GM18861 (cell line): ENCODE results near the gene SMOC1.
"Not testable (repeated sequence)": the region's sequence is repeated elsewhere in the genome, so short reads cannot be mapped to it uniquely, and the experiment has no call there.

Experiments used
- ATAC-seq: cut with Tn5 transposase; IDR thresholded peaks from one replicate; pipeline ENCODE4 v1.9.1; 2021; ENCODE audit not compliant: unreplicated experiment

The SMOC1 gene

GRCh38 chr14:69896972-69897371 is 17.8 kb downstream of the SMOC1 start:
- ATAC-seq, result no peak

GRCh38 chr14:69900603-69901002 is 21.4 kb downstream of the SMOC1 start:
- no peak for ATAC-seq

- ATAC-seq, result no peak
Observed at GRCh38 chr14:69901113-69901951, 22.1 kb downstream of the SMOC1 start.

- not testable (repeated sequence) for ATAC-seq
Observed at GRCh38 chr14:69903046-69903445, 23.8 kb downstream of the SMOC1 start.

GRCh38 chr14:69904246-69904645 is 25.0 kb downstream of the SMOC1 start:
- ATAC-seq, result no peak

GRCh38 chr14:69906201-69906600 is 27.0 kb downstream of the SMOC1 start:
- ATAC-seq, result no peak

GRCh38 chr14:69909826-69910550 is 30.8 kb downstream of the SMOC1 start:
- ATAC-seq, result no peak

- ATAC-seq, result no peak
Observed at GRCh38 chr14:69910871-69911270, 31.7 kb downstream of the SMOC1 start.

GRCh38 chr14:69913686-69914085 is 34.5 kb downstream of the SMOC1 start:
- no peak for ATAC-seq

- no peak for ATAC-seq
Observed at GRCh38 chr14:69916396-69916795, 37.2 kb downstream of the SMOC1 start.

- ATAC-seq, result no peak
Observed at GRCh38 chr14:69917287-69917686, 38.1 kb downstream of the SMOC1 start.

- ATAC-seq, result no peak
Observed at GRCh38 chr14:69919815-69920214, 40.6 kb downstream of the SMOC1 start.

GRCh38 chr14:69921052-69921451 is 41.8 kb downstream of the SMOC1 start:
- no peak for ATAC-seq

GRCh38 chr14:69922198-69922597 is 43.0 kb downstream of the SMOC1 start:
- ATAC-seq, result no peak

- no peak for ATAC-seq
Observed at GRCh38 chr14:69924201-69924600, 45.0 kb downstream of the SMOC1 start.

- ATAC-seq, result no peak
Observed at GRCh38 chr14:69928111-69928523, 48.9 kb downstream of the SMOC1 start.

- no peak for ATAC-seq
Observed at GRCh38 chr14:69930780-69931379, 51.7 kb downstream of the SMOC1 start.

- no peak for ATAC-seq
Observed at GRCh38 chr14:69931960-69932359, 52.7 kb downstream of the SMOC1 start.

- ATAC-seq, result no peak
Observed at GRCh38 chr14:69932391-69932790, 53.2 kb downstream of the SMOC1 start.

GRCh38 chr14:69933623-69934275 is 54.5 kb downstream of the SMOC1 start:
- no peak for ATAC-seq

GRCh38 chr14:69937367-69938081 is 58.3 kb downstream of the SMOC1 start:
- ATAC-seq, result no peak
